ENCODE data around the gene ANGPT4. TPM values are rescaled to one million over a fixed set of nuclear protein-coding genes. Genes with fewer than 3 reads are reported as not detected.
"Not testable (repeated sequence)": the region's sequence is repeated elsewhere in the genome, so short reads cannot be mapped to it uniquely, and the experiment has no call there.

The ANGPT4 gene
- total and polyA plus RNA-seq, 4 experiments from 2014 or later = not detected

DNA sequence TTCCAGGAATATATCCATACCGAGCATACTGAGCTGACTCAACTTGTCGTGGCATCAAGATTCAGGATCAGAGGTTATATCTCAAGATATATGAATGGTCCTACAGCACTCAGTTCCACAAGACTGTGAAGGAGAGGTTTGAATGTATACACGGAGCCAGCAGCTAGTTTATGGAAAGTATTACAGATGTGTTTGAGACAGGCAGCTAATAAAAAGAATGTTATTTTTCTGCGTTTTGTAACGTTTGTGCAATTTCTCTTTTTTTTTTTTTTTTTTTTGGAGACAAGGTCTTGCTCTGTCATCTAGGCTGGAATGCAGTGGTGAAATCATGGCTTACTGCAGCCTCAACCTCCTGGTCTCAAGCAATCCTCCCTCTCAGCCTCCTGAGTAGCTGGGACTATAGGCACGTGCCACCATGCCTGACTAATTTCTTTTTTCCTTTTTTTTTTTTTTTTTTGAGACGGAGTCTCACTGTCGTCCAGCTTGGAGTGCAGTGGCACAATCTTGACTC lies 86.1 kb downstream of the ANGPT4 start:
- ChIA-PET POLR2A (ENCODE audit: partially characterized antibody) (no interaction called here), CTCF (ENCODE audit: partially characterized antibody) (interaction anchor here (1.3 kb wide), 1 partner anchor 127 kb away, joined by 4 read pairs; no protein-coding TSS in a partner anchor)
- no peaks in the 10 kb centered on the region for H3K9me3 Mint-ChIP-seq
- Histone ChIP-seq H3K4me1 (ENCODE audit: insufficient read depth, low read length) (peaks cover 10% of the 10 kb centered on the region), H3K9me3 (ENCODE audit: control insufficient read depth in 1 of 2, low read length in 2 of 2) (no peaks in the 10 kb centered on the region), H3K4me3 (ENCODE audit: low read length in 2 of 2) (no peak overlapping the region), H3K36me3 (ENCODE audit: insufficient read depth, low read length) (no peaks in the 10 kb centered on the region), H3K27ac (ENCODE audit: low read depth, low read length) (no peak overlapping the region), H3K27me3 (ENCODE audit: insufficient read depth, low read length) (no peaks in the 10 kb centered on the region)
- H3K4me1 Mint-ChIP-seq = peaks cover 9 to 19% (median 13%) of the 10 kb centered on the region in 4 donors
- H3K36me3 Mint-ChIP-seq = peaks cover 0 to 2% of the 10 kb centered on the region in 2 donors
- DNase-seq = no peak
- no peaks in the 10 kb centered on the region for H3K27me3 Mint-ChIP-seq
- peak overlapping the region in 1 of 8 donors; percentile 4 for H3K4me3 Mint-ChIP-seq
- intact Hi-C loops (cut with micrococcal nuclease) = loop anchor here (5.0 kb wide), 1 partner anchor 288 kb away; the partner anchor contains the start of gene CSNK2A1
- H3K27ac Mint-ChIP-seq = no peak overlapping the region

DNA sequence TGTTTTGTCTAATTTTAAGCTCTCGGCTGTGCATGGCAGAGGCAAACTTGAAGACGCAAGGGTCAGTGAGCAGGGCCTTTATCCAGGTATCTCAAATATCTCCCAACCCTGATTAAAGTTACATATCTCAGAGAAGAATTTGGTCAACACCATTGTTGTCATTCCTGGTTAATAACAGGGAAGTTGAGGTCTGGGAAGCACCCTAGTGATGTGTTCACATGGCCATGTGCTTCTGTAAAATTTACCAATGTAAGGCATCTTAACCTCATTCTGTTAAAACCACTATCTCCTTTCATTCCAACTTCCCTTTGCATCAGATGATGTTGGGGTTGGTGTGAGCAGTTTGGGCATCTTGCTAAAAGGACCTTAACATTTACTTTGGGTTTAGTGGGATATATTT lies 86.6 kb downstream of the ANGPT4 start:
- DNase-seq = no peak
- Histone ChIP-seq H3K27ac (ENCODE audit: low read depth, low read length) (no peak overlapping the region), H3K36me3 (ENCODE audit: insufficient read depth, low read length) (no peaks in the 10 kb centered on the region), H3K4me3 (ENCODE audit: low read length in 2 of 2) (no peak overlapping the region), H3K27me3 (ENCODE audit: insufficient read depth, low read length) (no peaks in the 10 kb centered on the region), H3K9me3 (ENCODE audit: control insufficient read depth in 1 of 2, low read length in 2 of 2) (no peaks in the 10 kb centered on the region), H3K4me1 (ENCODE audit: insufficient read depth, low read length) (peaks cover 4% of the 10 kb centered on the region)
- intact Hi-C loops (cut with micrococcal nuclease) = no loop called here
- ChIA-PET POLR2A (ENCODE audit: partially characterized antibody) (no interaction called here), CTCF (ENCODE audit: partially characterized antibody) (interaction anchor here (1.3 kb wide), 1 partner anchor 128 kb away, joined by 4 read pairs; no protein-coding TSS in a partner anchor)
- Mint-ChIP-seq H3K27me3 (no peaks in the 10 kb centered on the region), H3K4me1 (peaks cover 6 to 14% (median 9%) of the 10 kb centered on the region in 4 donors), H3K4me3 (no peak overlapping the region), H3K9me3 (no peaks in the 10 kb centered on the region), H3K27ac (no peak overlapping the region), H3K36me3 (peaks cover 0 to 2% of the 10 kb centered on the region in 2 donors)

DNA sequence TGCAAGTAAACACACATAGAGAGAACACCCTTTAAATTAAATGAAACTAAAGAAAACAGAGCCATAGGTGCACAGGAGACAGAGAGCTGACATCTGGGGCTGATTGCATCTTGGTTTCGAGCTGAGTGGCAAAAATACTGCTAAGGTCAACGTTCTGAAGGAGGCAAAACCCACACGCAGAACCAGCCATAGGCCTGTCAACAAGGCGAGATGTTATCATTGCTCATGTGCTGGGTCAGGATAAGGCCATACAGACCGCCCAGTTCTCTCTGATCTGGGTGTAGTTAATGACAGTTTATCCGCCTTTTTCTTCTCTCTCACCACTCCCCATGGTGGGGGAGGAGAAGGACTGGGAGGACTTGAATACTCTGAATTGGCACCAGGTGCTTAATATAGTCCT lies 87.1 kb downstream of the ANGPT4 start:
- CTCF ChIA-PET (ENCODE audit: partially characterized antibody) = interaction anchor here (1.3 kb wide), 1 partner anchor 128 kb away, joined by 4 read pairs; no protein-coding TSS in a partner anchor
- Mint-ChIP-seq H3K27me3 (no peaks in the 10 kb centered on the region), H3K9me3 (no peaks in the 10 kb centered on the region), H3K4me3 (no peak overlapping the region), H3K4me1 (peaks cover 3 to 8% (median 4%) of the 10 kb centered on the region in 4 donors), H3K27ac (peak overlapping the region in 2 of 7 donors; percentile 12 to 48), H3K36me3 (peaks cover 0 to 2% of the 10 kb centered on the region in 2 donors)
- intact Hi-C loops (cut with micrococcal nuclease) = no loop called here
- H3K4me1 ChIP-seq (ENCODE audit: insufficient read depth, low read length) = no peaks in the 10 kb centered on the region
- H3K27me3 ChIP-seq (ENCODE audit: insufficient read depth, low read length) = no peaks in the 10 kb centered on the region
- H3K27ac ChIP-seq (ENCODE audit: low read depth, low read length) = no peak overlapping the region
- no peaks in the 10 kb centered on the region for H3K36me3 ChIP-seq (ENCODE audit: insufficient read depth, low read length)
- POLR2A ChIA-PET (ENCODE audit: partially characterized antibody) = no interaction called here
- H3K9me3 ChIP-seq (ENCODE audit: control insufficient read depth in 1 of 2, low read length in 2 of 2) = no peaks in the 10 kb centered on the region
- no peak overlapping the region for H3K4me3 ChIP-seq (ENCODE audit: low read length in 2 of 2)
- no peak for DNase-seq

DNA sequence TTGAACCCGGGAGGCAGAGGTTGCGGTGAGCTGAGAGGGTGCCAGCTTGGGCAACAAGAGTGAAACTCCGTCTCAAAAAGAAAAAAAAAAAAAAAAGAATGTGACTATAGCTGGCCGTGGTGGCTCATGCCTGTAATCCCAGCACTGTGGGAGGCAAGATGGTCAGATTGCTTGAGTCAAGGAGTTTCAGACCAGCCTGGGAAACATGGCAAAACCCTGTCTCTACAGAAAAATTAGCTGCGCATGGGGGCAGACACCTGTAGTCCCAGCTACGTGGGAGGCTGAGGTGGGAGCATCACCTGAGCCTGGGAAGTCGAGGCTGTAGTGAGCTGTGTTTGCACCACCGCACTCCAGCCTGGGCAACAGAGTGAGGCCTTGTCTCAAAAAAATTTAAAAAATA lies 88.2 kb downstream of the ANGPT4 start:
- peak in 1 of 5 donors; percentile 26 for DNase-seq
- intact Hi-C loops (cut with micrococcal nuclease); H3K4me1 ChIP-seq (ENCODE audit: insufficient read depth, low read length); H3K27ac ChIP-seq (ENCODE audit: low read depth, low read length); H3K4me3 ChIP-seq (ENCODE audit: low read length in 2 of 2); H3K4me3 Mint-ChIP-seq; H3K36me3 Mint-ChIP-seq; H3K9me3 Mint-ChIP-seq; H3K9me3 ChIP-seq (ENCODE audit: control insufficient read depth in 1 of 2, low read length in 2 of 2); H3K27ac Mint-ChIP-seq; H3K36me3 ChIP-seq (ENCODE audit: insufficient read depth, low read length); H3K27me3 ChIP-seq (ENCODE audit: insufficient read depth, low read length); H3K27me3 Mint-ChIP-seq; H3K4me1 Mint-ChIP-seq: not testable (repeated sequence)
- CTCF ChIA-PET (ENCODE audit: partially characterized antibody) = interaction anchor here (1.4 kb wide), 1 partner anchor 385 kb away, joined by 4 read pairs; no protein-coding TSS in a partner anchor
- POLR2A ChIA-PET (ENCODE audit: partially characterized antibody) = interaction anchor here (1.1 kb wide), 1 partner anchor 18 kb away, joined by 3 read pairs; no protein-coding TSS in a partner anchor

DNA sequence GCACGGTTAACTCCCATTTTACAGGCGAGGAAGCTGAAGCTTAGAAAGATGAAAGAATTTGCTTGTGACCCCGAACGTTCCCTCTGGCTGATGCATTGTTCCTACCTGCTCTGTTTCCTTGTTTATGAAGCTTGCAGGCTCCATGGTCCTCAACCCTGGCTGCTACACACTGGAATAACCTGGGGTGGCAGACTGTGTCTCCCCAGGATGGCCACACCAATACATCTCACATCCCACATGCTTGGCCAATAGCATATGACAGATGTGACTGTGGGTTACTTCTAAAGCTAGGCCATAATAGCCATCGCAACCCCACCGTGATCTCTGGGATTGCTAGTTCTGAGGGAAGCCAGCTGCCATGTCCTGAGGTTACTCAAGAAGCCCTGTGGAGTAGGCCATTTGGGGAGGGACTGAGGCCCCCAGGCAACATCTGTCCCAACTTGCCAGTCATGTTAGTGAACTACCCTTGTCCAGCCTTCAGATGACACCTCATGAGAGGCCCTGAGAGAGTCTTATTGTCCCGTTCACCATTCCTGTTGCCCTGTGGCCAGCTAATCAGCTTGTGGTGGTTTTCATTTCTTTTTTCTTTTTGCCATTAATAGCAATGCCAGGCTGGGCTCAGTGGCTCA lies 89.3 kb downstream of the ANGPT4 start:
- H3K27ac ChIP-seq (ENCODE audit: low read depth, low read length) = no peak overlapping the region
- intact Hi-C loops (cut with micrococcal nuclease) = no loop called here
- H3K4me3 ChIP-seq (ENCODE audit: low read length in 2 of 2) = no peak overlapping the region
- ChIA-PET CTCF (ENCODE audit: partially characterized antibody) (interaction anchor here (1.4 to 2.1 kb wide), 2 partner anchors 129 to 386 kb away, joined by 4 to 10 read pairs; no protein-coding TSS in a partner anchor), POLR2A (ENCODE audit: partially characterized antibody) (interaction anchor here (1.0 kb wide), 1 partner anchor 20 kb away, joined by 3 read pairs; no protein-coding TSS in a partner anchor)
- H3K4me3 Mint-ChIP-seq = no peak overlapping the region
- H3K36me3 ChIP-seq (ENCODE audit: insufficient read depth, low read length) = no peaks in the 10 kb centered on the region
- peaks cover 0 to 3% (median 0%) of the 10 kb centered on the region in 8 donors for H3K9me3 Mint-ChIP-seq
- no peaks in the 10 kb centered on the region for H3K9me3 ChIP-seq (ENCODE audit: control insufficient read depth in 1 of 2, low read length in 2 of 2)
- no peaks in the 10 kb centered on the region for H3K4me1 Mint-ChIP-seq
- no peaks in the 10 kb centered on the region for H3K27me3 Mint-ChIP-seq
- peak in 1 of 5 donors; percentile 19 for DNase-seq
- no peak overlapping the region for H3K27ac Mint-ChIP-seq
- H3K36me3 Mint-ChIP-seq = no peaks in the 10 kb centered on the region
- no peaks in the 10 kb centered on the region for H3K27me3 ChIP-seq (ENCODE audit: insufficient read depth, low read length)
- H3K4me1 ChIP-seq (ENCODE audit: insufficient read depth, low read length) = no peaks in the 10 kb centered on the region

DNA sequence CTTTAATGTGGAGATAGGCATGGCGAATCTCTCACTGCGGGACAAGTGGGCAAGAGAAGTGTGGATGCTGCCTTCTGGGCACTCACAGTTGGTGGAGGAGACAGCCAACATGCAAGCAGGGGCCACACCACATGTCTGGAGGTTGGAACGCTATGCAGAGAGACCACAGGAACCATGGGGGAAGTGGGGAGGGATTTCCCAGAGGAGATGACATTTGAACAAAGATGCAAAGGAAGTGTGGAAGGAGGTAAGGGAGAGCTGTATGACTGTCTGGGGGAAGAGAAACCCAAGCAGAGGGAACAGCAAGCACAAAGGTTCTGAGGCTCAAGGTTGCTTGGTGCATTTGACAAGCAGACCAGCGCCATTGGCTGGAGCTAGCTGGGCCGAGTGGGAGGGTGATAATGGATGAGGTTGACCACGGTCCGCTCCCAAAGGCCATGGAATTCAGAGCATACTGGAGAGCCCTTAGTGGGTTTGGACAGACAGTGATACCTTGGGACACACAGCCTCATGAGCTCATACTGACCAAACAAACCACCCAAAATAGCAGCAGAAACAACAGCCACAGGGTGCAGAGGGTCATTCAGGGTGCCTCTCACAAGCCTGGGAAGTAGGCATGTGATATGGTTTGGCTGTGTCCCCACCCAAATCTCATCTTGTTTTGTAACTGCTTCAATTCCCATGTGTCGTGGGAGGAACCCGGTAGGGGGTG lies 90.3 kb downstream of the ANGPT4 start:
- ChIA-PET CTCF (ENCODE audit: partially characterized antibody) (interaction anchor here (2.1 kb wide), 1 partner anchor 130 kb away, joined by 10 read pairs; no protein-coding TSS in a partner anchor), POLR2A (ENCODE audit: partially characterized antibody) (interaction anchor here (1.0 kb wide), 1 partner anchor 21 kb away, joined by 3 read pairs; no protein-coding TSS in a partner anchor)
- intact Hi-C loops (cut with micrococcal nuclease) = no loop called here
- Histone ChIP-seq H3K27ac (ENCODE audit: low read depth, low read length) (no peak overlapping the region), H3K9me3 (ENCODE audit: control insufficient read depth in 1 of 2, low read length in 2 of 2) (no peaks in the 10 kb centered on the region), H3K4me3 (ENCODE audit: low read length in 2 of 2) (no peak overlapping the region), H3K27me3 (ENCODE audit: insufficient read depth, low read length) (no peaks in the 10 kb centered on the region), H3K4me1 (ENCODE audit: insufficient read depth, low read length) (no peaks in the 10 kb centered on the region), H3K36me3 (ENCODE audit: insufficient read depth, low read length) (no peaks in the 10 kb centered on the region)
- Mint-ChIP-seq H3K36me3 (no peaks in the 10 kb centered on the region), H3K27me3 (no peaks in the 10 kb centered on the region), H3K4me3 (no peak overlapping the region), H3K27ac (no peak overlapping the region), H3K9me3 (peaks cover 0 to 3% (median 0%) of the 10 kb centered on the region in 8 donors), H3K4me1 (no peaks in the 10 kb centered on the region)
- peak in 1 of 5 donors; percentile 14 for DNase-seq

DNA sequence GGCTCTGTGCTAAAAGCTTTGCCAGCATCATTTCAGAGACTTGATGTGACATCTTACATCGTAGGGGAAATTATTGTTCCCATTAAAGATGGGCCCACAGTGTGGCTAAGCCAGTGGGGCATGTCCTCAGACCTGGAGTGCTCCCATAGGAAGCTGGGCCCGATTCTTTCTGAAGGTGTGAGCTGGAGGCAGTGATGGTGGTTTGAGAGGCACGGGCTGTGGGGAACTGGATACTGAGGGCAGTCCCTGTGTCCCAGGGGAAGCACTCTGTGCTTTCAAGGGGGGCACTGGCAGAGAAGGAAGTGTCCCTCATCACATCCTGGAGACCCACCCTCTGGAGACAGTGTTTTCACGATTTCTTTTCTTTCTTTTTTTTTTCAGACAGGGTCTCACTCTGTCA lies 91.2 kb downstream of the ANGPT4 start:
- no peak overlapping the region for H3K27ac Mint-ChIP-seq
- no peaks in the 10 kb centered on the region for H3K4me1 Mint-ChIP-seq
- H3K27ac ChIP-seq (ENCODE audit: low read depth, low read length) = no peak overlapping the region
- H3K27me3 Mint-ChIP-seq = no peaks in the 10 kb centered on the region
- intact Hi-C loops (cut with micrococcal nuclease) = no loop called here
- ChIA-PET CTCF (ENCODE audit: partially characterized antibody) (interaction anchor here (2.0 kb wide), 1 partner anchor 131 kb away, joined by 7 read pairs; no protein-coding TSS in a partner anchor), POLR2A (ENCODE audit: partially characterized antibody) (no interaction called here)
- no peaks in the 10 kb centered on the region for H3K36me3 Mint-ChIP-seq
- no peak overlapping the region for H3K4me3 Mint-ChIP-seq
- no peaks in the 10 kb centered on the region for H3K9me3 ChIP-seq (ENCODE audit: control insufficient read depth in 1 of 2, low read length in 2 of 2)
- H3K9me3 Mint-ChIP-seq = peaks cover 0 to 5% (median 0%) of the 10 kb centered on the region in 8 donors
- no peaks in the 10 kb centered on the region for H3K36me3 ChIP-seq (ENCODE audit: insufficient read depth, low read length)
- H3K27me3 ChIP-seq (ENCODE audit: insufficient read depth, low read length) = no peaks in the 10 kb centered on the region
- no peak for DNase-seq
- H3K4me3 ChIP-seq (ENCODE audit: low read length in 2 of 2) = no peak overlapping the region
- H3K4me1 ChIP-seq (ENCODE audit: insufficient read depth, low read length) = no peaks in the 10 kb centered on the region
